ENCODE data around the gene UPK3A.

The UPK3A gene

DNA sequence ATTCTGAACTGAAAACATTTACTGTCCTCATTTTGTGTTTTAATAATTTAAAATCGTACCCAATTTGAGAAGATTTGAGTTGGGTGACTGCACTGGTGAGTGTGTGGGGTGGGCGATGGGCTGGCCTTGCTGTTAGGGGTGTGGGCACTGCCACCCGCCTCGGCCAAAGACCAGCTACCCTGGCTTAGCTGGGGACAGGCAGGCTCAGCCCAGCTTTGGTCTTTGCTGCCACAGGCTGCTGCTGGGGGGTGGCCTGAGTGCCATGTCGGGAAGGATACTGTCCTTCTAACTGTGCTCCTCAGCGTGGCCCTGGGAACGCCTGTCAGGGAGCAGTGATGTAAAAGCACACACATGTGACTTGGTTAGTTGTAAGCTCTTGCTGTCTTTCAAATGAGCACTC lies 47.3 kb downstream of the UPK3A start:
- no peak for DNase-seq

DNA sequence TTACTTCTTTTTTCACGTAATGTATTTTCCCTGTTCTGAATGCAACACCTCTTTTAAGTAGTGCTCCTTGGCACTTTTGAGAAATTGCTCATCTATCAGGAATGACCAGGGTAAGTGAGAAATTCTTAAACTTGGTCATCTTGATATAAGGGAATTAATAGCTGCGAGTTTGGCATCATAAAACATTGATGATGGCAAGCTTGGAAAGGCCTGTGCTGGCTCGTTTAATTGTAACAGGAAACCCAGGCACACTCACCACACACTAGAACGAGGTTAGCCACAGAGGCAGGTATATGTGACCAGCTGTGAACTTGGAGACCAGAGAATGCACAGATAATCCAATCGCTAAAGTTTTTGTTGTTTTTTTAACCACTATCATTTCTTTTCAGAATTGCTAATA lies 49.3 kb downstream of the UPK3A start:
- no peak for DNase-seq

DNA sequence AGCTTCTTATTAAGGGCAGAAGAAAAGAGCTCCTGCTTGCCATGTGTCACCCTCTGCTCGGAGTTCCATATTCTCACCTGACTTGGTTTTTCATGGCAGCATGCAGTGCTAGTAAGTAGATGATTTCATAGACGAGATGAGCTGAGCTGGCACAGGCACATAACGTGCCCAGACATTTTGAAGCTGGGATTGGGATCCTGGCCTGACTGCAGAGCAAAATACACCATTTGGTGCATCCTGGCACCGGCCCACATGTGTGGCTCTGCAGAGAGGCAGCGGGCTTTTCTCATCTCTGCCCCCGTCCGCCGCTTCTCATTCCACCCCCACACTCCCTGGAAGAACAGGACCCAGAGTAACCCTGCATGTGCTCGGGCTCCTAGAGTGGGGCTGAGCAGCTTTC lies 49.8 kb downstream of the UPK3A start:
- no peak for DNase-seq

DNA sequence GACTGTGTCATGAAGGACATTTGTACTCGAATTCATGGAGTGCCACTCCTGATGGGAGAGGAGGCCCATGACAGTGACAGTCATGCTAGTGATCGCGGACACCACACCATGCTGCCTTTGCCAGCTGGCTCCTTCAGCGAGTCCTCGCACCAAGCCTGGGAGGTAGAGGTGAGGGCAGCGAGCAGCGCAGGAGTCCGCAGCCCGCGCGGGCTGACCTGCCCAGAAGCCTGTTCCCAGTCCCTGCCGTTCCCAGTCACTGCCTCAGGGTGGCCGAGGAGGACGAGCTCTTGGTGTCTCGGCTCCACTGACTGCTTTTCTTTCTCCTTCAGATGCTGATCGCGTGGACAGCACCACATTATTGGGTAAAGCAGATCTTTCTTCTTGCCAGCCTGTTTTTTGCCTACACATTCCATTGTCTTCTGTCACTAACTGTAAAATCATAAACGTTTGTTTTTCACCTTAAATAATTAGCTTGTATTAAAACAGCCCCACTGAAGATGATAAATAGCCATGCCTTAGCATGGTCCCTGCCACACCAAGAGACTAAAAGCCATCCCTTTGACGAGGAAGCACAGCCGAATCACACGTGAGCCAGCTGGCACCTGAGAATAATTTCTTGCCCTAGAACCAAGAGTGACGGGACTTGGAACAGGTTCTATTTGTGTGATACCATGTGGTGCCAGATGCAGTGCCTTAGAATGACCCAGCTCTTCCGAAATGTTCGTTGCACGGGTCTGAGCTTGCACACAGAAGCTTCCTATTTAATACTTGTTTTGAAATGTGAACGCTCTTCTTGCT lies 50.5 kb downstream of the UPK3A start:
- DNase-seq = no peak

DNA sequence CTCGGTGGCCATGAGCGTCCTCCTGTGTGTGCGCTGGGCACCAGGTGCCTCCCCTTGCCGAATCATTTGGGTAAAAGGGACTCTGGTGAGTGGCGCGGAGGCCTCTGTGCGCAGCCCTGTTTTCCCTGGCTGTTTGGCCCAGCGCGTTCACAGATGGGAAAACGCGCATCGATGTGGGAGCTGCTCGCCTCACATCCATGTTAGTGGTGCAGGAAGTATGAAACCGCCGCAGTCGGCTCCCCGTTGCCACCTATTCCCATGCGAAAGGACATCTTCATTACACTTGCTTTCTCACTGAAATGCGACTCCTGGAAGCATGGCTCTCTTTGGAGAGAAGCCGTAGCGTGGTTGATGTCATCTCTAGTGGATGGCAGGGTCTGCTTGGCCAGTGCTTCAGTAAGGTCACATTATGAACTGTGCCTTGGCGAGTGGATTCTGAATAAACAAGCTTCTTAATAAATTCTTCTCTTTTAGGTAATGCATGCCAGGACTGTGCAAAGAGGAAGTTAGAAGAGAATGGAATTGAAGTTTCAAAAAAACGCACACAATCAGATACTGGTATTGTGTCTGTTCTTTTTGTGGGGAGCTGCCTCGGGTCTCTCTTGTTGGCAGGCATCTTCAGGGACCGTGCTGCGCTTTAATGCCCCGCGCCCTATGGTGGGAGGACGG lies 51.2 kb downstream of the UPK3A start:
- DNase-seq = no peak

DNA sequence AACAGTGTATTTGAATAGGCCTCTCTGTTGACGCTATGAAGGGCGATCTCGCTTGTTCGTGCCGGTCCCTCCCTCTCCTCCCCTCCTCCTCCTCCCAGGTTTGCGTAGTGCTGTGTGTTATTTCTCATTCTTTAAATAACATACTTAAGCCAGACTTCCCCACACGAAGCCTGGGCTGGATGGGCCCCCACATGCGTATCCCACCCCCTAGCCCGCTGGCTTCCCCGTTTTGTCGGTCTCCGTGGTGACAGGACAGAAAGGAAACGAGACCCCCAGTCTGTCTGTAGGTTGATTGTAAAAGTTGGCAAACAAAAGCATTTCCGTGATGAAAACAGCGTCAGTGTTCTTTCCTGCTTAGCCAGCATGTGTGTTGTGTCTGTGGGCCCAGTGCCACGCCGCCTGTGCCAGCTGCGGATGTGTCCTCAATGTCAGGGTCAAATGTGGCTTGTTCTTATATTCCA lies 52.3 kb downstream of the UPK3A start:
- DNase-seq = no peak

DNA sequence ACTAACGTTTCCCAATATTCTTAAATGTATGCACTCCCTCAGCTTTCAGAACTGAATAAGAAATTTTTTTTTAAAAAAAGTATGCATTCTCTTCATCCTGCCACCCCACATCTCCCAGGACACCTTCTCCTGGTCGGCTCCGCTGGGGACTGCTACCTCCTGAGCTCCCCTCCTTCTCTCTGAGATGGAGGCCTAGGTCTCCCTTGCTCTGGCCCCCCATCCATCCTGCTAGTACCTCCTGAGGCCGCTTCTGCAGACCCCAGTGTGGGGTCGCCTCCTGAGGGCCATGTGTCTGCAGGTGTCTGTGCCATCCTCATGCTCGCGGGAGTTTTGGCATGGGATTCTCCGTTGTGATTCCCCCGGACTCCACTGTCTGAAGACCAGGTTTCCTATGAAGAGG lies 52.8 kb downstream of the UPK3A start:
- DNase-seq = no peak

DNA sequence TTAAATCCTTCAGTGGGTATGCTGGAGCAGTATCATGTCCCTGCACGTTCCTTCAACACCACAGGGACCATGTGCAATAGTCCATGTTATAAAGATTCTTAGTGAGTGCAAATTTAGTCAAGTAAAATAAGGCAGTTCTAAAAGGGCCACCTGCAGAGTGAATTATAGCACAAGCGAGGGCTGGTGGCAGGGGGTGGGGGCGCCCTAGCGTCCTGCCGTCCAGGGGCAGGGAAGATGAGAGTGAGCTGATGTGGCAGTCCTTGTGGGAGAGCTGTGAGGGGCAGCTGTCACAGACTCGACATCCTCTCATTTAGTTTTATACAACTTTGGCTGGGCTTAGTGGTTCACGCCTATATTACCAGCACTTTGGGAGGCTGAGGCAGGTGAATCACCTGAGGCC lies 54.0 kb downstream of the UPK3A start:
- DNase-seq = no peak

DNA sequence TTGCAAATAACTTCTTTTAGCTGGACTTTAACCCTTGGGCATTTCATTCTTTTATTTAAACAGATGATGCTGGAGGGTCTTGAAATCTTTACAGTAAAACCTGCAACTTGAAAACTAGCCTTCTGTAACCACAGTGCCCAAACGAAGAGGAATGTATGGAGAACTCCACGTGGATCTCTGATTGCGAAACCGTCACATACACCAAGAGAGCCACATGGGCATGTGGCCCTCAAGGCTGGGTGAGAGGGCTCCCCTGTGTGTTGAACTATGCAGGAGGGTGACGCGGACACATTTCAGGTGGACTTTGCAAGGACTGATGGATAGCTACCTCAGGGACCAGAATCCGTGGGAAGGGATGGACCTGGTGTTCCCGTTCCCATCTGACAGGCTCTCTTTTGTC lies 55.6 kb downstream of the UPK3A start:
- no peak for DNase-seq

DNA sequence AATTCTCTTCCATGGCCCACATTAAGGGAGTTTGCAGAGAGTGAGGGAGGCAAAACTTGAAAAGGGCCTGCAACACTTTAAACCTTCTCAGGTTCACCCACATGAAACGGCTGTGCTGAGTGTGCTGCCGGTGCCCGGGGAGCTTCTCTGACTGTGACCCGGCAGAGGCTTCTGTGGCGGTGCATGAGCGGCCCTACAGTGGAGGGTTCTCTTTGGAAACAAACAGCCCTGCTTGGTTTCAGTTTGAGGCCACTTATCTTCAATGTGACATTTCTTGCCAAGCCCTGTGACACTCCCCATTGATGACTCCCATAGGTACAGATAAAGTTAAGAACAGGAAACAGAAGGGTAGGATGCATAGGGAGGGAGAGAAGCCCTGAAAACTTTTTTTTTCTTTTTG lies 56.7 kb downstream of the UPK3A start:
- no peak for DNase-seq

DNA sequence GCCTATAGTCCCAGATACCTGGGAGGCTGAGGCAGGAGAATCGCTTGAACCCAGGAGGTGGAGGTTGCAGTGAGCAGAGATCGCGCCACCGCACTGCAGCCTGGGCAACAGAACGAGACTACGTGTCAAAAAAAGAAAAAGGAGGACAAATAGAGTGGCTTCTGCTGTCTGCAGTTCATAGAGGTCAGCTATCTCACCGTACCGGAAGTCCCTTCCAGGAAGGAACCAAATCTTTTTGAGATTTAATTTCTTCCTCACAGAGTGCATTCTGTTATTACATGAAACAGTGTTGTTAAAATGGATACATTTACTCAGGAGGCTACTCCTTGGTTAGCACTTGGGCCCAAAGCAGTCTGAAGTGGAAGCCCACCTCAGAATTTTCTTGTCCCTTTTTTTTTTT lies 58.4 kb downstream of the UPK3A start:
- DNase-seq = no peak

DNA sequence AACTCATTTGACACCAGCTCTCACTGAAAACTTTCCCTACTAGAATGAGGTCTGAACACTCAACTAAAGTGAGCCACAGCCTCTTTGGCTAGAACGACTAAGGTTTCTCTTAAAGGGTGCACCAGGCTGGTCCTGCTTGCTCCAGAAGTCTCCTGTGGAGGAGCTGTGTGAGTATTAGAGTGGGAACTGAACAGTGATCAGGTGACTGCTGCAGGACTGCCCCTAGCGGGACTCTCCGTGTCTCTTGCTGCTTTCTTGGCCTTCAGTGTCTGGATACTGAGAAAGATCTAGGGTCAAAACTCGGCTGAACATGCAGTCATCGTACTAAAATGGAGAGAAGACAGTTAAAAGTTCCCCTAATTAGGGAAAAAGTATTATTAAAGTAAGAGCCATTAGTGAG lies 59.6 kb downstream of the UPK3A start:
- DNase-seq = peak; percentile 6
